Lower lobe of right lung (tissue), 2 donors: ENCODE data around the gene SLC6A11. TPM values are rescaled to one million over a fixed set of nuclear protein-coding genes. Genes with fewer than 3 reads are reported as not detected.

Experiments
- ATAC-seq, 2 donors: fragments of 200-7000 bp; cut with Tn5 transposase; one replicate each; pipeline ENCODE4 v1.9.1; 2020 to 2022; ENCODE audit warnings: mild to moderate bottlenecking in 2 of 2, moderate library complexity in 2 of 2
- DNase-seq: peaks from one replicate; pipeline ENCODE4 v3.0.0-alpha.2; 2020
- H3K27ac ChIP-seq: fragments of 200-600 bp; one replicate; pipeline ENCODE4 v1.8.0; 2022
- H3K27me3 ChIP-seq: fragments of 200-600 bp; one replicate; pipeline ENCODE4 v1.8.0; 2022; ENCODE audit warnings: low read depth
- H3K36me3 ChIP-seq: fragments of 200-600 bp; one replicate; pipeline ENCODE4 v1.8.0; 2022; ENCODE audit warnings: mild to moderate bottlenecking
- H3K4me1 ChIP-seq: fragments of 200-600 bp; one replicate; pipeline ENCODE4 v1.8.0; 2022
- H3K4me3 ChIP-seq: fragments of 200-600 bp; one replicate; pipeline ENCODE4 v1.8.0; 2022; ENCODE audit warnings: mild to moderate bottlenecking
- H3K9me3 ChIP-seq: fragments of 200-600 bp; one replicate; pipeline ENCODE4 v1.8.0; 2022
- CTCF ChIP-seq: fragments of 200-600 bp; IDR thresholded peaks from one replicate; pipeline ENCODE4 v1.8.0; 2022; ENCODE audit warnings: antibody characterized with exemption, mild to moderate bottlenecking
- intact Hi-C: fragments of 100-400 bp; cut with DNase I; formaldehyde crosslinking; loops from one replicate; pipeline ENCODE4 v1.11.0; 2022
- total RNA-seq: library from RNA; stranded (reverse); fragmentation: NEBNext Ultra II Directional; extraction: Animal tissue kit (Norgen Biotek cat#: 25700); gene quantifications from one replicate; pipeline ENCODE4 v1.2.1, GENCODE V29; 2021
- donor health status: DM: no; HTN: yes; CAD: no; lungs with severe emphysema.

The SLC6A11 gene
- total RNA-seq, 1 donor from 2014 or later = not detected

GRCh38 chr3:10935846-10936631 lies 120.0 kb downstream of the SLC6A11 start:
- H3K9me3 ChIP-seq = no peaks in the 10 kb centered on the region
- H3K36me3 ChIP-seq = no peaks in the 10 kb centered on the region
- intact Hi-C loops = no loop called here
- H3K4me3 ChIP-seq = no peak overlapping the region
- H3K27ac ChIP-seq = no peak overlapping the region
- TF ChIP-seq CTCF = no peak
- peaks cover 4% of the 10 kb centered on the region for H3K27me3 ChIP-seq
- DNase-seq (no peak), ATAC-seq (no peak)
- H3K4me1 ChIP-seq = no peaks in the 10 kb centered on the region

GRCh38 chr3:10936686-10937085 lies 120.7 kb downstream of the SLC6A11 start:
- DNase-seq = no peak

GRCh38 chr3:10937141-10937825 lies 121.3 kb downstream of the SLC6A11 start:
- no peaks in the 10 kb centered on the region for H3K27me3 ChIP-seq
- intact Hi-C loops = no loop called here
- no peak overlapping the region for H3K27ac ChIP-seq
- no peaks in the 10 kb centered on the region for H3K9me3 ChIP-seq
- no peaks in the 10 kb centered on the region for H3K36me3 ChIP-seq
- no peak overlapping the region for H3K4me3 ChIP-seq
- TF ChIP-seq CTCF = no peak
- DNase-seq (peak; percentile 7), ATAC-seq (no peak)
- no peaks in the 10 kb centered on the region for H3K4me1 ChIP-seq

More at GRCh38 chr3:10936686-10937085, 120.7 kb downstream of the SLC6A11 start:
- no peak overlapping the region for H3K4me3 ChIP-seq
- no peaks in the 10 kb centered on the region for H3K36me3 ChIP-seq
- no peak for ATAC-seq
- TF ChIP-seq CTCF = no peak
- H3K9me3 ChIP-seq = no peaks in the 10 kb centered on the region
- H3K27ac ChIP-seq = no peak overlapping the region
- intact Hi-C loops = no loop called here
- H3K27me3 ChIP-seq = no peaks in the 10 kb centered on the region
- H3K4me1 ChIP-seq = no peaks in the 10 kb centered on the region

GRCh38 chr3:10939556-10939955 lies 123.5 kb downstream of the SLC6A11 start:
- Histone ChIP-seq H3K27me3 (peaks cover 4% of the 10 kb centered on the region), H3K4me1 (no peaks in the 10 kb centered on the region), H3K9me3 (no peaks in the 10 kb centered on the region), H3K36me3 (no peaks in the 10 kb centered on the region), H3K4me3 (no peak overlapping the region), H3K27ac (no peak overlapping the region)
- ATAC-seq (no peak), DNase-seq (no peak)
- TF ChIP-seq CTCF = no peak
- intact Hi-C loops = no loop called here

GRCh38 chr3:10940106-10940505 lies 124.1 kb downstream of the SLC6A11 start:
- DNase-seq (no peak), ATAC-seq (no peak)
- intact Hi-C loops = loop anchor here (10.0 kb wide), 1 partner anchor 115 kb away; no protein-coding TSS in a partner anchor
- Histone ChIP-seq H3K4me1 (no peaks in the 10 kb centered on the region), H3K27me3 (peaks cover 4% of the 10 kb centered on the region), H3K9me3 (no peaks in the 10 kb centered on the region), H3K36me3 (no peaks in the 10 kb centered on the region), H3K4me3 (no peak overlapping the region), H3K27ac (no peak overlapping the region)
- no peak for TF ChIP-seq CTCF
